Measurements from ENCODE around the gene COQ8B.
"Not testable (repeated sequence)": the region's sequence is repeated elsewhere in the genome, so short reads cannot be mapped to it uniquely, and the experiment has no call there.

The COQ8B gene

DNA sequence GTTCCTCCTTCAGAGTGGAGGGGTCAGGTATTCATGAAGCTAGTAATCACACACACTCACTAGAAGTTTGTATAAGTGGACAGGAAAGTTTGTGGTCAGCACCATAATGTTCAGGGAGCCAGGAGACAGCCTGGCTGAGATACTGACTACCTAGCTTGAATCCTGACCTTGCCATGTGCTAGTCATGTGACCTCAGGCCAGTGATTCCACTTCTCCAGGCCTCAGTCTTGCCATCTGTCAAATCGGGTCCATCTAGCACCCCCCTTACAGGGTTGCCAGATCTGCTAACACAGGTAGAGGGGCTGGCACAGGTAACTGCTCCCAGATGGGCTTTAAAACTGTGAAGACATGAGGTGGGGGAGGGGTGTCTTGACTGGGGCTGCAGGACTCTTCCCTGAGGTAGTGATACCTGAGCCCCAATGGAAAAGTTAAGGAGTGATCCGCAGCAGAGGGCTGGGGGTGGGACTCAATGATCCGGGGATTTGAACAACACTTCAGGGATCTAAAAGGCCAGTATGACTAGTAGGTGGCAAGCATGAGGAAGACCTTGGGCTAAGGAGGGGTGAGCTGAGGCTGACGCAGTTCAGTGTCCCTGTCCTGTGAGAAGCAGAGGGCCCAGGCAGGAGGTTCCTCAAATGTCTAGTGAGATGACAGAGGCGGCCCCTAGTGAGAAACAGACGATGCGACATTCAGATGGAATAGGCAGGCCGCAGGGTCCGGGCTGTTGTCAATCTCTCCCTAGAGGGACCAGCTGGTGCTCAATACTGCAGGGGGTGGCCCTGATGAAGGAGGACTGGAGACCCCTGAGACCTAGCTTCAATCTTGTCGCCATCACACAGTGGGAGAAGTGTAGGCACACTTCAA lies 25.1 kb upstream of the COQ8B start:
- no peak for DNase-seq

DNA sequence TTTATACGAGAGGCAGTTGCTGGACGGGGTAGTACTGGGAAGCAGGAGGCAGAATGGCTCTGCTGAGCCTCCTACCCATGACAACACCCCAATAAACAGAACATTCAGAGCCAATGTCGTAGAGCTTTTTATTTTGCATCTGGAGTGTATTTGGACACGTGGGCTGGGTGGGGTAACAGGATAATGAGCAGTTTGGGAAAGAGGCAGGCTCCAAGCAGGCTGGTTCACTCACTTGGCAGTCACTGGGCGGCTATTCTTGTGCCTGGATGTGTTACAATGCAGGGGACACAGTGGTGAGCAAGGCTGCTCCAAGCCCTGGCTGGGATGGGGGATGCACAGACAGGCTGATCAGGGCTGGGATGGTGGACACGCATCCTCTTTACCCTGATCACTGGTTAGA lies 24.1 kb upstream of the COQ8B start:
- no peak for DNase-seq

DNA sequence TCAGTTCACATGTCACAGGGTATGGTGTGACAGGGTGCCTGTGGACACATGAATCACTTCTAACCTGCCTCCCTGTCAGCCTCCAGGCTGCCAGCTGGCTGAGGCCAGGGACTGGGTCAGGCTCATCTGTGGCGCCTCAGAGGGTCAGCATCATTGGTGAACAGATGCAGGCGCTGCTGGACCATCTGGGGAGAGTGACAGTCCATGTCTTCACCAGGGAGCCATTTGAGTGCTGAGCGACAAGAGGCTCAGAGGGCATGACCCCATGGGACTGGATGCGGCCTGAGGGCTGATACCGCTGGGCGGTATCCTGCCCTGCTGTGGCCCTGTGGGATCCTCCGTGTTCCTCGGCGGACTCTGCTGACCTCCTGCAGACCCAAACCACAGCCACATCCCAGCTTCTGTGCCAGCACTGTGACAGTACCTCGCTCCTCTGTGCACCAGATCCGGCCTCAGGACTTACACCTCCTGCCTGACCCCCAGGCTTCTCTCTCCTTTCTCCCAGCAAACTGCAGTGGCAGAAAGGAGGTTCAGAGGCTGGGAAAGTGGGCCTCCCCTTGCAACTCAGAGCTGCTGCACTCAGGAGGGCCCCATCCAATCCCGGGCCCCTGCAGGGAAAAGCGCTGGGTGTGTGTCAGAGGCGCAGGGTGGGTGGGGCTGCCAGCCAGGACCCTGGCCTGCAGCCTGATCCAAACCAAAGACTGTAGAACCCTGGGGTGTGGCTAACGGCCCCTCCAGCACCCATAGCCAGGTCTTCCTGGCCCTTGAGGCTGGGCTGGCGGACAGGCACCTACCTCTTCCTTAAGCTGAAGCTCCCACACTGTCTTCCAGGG lies 23.4 kb upstream of the COQ8B start:
- no peak for DNase-seq

DNA sequence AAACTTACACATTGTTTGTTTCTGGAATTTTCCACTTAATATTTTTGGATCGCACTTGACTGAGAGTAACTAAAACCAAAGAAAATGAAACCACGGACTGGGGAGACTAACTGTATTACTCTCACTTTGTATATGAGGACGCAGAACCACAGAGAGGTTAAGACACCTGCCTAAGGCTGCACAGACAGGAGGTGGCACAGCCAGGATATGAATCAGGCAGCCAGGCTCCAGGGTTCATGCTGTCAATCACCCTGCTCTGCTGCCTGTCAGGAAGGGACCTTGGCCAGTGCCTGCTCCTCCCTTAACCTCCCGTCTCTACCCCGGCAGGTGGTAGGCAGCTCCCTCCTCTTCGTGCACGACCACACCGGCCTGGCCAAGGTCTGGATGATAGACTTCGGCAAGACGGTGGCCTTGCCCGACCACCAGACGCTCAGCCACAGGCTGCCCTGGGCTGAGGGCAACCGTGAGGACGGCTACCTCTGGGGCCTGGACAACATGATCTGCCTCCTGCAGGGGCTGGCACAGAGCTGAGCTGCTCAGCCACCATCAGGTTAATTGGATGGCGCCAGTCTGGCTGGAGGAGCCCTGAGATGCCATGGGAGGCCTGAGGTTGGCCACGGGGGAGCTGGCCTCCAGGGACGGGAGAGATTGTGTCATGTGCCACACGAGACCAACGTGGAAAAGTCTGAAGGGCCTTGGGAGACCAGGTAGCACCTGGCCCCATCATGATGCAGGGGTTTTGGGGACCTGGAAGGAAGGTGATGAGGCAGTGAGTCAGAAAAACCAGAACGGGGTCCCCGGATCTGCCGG lies 22.5 kb upstream of the COQ8B start:
- no peak for DNase-seq

DNA sequence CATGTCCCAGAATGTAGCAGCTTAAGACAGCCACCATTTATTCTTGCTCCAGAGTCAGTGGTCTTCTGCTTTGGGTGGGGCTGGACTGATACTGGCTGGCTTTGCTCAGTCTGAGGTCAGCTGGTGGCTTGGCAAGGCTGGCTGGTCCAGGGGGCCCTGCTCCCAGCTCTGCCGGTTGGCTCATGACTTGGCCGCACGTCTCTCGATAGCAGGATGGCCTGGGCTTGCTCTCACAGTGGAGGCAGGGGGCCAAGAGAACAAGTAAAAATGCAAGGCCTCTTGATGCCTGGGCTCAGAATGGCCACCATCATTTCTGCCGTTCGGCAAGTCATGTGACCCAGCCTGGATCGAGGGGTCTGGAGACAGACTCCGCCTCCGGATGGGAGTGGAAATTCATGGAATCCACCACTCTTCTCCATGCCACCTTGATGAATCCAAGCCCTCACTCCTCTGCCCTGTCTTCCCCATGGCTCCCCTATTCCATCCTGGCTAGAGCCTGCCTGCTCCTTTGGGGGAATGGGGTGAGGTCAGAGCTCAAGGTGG lies 20.5 kb upstream of the COQ8B start:
- DNase-seq, result no peak

DNA sequence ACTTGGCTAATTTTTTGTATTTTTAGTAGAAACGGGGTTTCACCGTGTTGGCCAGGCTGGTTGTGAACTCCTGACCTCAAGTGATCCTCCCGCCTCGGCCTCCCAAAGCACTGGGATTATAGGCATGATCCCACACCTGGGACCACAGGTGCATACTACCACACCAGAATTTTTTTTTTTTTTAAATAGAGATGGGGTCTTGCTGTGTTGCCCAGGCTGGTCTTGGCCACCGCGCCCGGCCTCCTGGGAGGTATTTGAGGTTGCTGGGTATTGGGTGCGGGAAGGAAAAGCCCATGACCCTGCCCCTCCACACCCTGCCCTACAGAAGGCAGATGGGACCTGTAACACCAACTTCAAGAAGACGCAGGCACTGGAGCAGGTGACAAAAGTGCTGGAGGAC lies 20.0 kb upstream of the COQ8B start:
- no peak for DNase-seq

DNA sequence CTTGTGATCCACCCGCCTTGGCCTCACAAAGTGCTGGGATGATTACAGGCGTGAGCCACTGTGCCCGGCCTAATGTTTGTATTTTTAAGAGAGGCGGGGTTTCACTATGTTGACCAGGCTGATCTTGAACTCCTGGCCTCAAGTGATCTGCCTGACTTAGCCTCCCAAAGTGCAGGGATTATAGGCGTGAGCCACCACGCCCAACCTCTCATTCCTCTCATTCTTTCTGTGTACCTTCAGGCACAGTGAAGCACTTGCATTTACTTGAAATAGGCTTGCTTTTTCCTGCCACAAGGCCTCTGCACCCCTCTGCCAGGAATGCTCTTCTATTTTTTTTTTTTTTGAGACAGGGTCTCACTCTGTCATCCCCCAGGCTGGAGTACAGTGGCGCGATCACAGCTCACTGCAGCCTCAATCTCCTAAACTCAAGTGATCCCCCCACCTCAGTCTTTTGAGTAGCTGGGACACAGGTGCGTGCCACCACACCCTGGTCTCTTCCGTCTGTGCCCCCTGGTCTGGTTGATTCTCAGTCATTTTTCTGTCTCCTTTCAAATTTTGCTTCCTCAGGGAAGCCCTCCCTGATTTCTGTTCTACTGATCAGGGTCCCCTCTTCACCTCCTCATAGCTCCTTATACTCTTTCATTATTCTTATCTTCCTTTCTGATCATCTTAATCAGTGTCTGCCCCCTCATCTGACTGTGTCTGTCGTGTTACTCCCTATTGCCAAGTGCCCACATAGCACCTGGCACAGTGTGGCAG lies 18.5 kb upstream of the COQ8B start:
- no peak for DNase-seq

DNA sequence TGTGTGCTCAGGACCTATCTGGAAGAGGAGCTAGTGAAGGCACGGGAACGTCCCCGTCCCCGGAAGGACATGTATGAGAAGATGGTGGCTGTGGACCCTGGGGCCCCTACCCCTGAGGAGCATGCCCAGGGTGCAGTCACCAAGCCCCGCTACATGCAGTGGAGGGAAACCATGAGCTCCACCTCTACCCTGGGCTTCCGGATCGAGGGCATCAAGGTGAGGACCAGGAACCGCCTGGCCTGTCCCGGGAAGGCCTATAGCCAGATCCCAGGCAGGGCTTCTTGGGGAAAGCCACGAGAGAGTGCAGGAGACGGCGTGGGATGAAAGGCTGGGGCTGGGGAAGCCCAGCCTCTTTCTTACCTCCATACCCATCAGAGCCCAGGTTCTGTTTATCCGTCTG lies 16.5 kb upstream of the COQ8B start:
- no peak for DNase-seq

DNA sequence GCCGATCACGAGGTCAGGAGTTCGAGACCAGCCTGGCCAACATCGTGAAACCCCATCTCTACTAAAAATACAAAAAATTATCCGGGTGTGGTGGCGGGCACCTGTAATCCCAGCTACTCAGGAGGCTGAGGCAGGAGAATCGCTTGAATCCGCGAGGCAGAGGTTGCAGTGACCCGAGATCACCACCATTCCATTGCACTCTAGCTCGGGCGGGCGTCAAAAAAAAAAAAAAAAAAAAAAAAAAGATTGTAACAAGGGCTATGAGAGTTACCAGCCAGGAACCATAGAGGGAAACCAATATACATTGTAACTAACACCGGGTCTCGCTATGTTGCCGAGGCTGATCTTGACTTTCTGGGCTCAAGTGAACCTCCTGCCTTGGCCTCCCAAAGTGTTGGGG lies 15.6 kb upstream of the COQ8B start:
- DNase-seq, result not testable (repeated sequence)

DNA sequence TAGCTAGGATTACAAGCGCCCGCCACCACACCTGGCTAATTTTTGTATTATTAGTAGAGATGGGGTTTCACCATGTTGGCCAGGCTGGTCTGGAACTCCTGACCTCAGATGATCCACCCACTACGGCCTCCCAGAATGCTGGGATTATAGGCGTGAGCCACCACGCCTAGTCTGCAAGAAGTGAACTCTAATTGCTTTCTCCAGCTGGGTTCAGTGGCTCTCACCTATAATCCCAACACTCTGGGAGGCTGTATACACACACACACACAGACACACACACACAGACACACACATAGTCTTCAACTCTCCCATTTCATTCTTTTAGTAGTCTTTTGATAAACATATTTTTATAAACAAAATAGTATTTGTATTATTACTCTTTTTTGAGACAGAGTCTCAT lies 13.4 kb upstream of the COQ8B start:
- not testable (repeated sequence) for DNase-seq

DNA sequence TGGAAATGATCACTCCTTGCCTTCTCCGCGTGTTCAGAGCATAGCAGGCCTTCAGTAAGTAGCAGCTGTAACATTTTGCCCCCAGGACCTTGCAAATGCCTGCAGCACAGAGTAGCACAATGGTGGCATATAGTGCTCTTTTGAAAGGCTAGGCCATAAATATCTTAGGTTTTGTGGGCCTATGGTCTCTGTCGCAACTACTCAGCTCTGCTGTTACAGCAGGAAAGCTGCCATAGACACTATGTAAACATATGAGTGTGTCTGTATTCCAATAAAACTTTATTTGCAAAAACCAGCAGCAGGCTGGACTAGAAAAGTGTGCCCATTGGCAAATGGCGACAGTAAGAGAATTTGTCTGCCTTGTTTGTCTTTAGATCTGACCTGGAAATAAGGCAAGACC lies 9.6 kb upstream of the COQ8B start:
- no peak for DNase-seq

DNA sequence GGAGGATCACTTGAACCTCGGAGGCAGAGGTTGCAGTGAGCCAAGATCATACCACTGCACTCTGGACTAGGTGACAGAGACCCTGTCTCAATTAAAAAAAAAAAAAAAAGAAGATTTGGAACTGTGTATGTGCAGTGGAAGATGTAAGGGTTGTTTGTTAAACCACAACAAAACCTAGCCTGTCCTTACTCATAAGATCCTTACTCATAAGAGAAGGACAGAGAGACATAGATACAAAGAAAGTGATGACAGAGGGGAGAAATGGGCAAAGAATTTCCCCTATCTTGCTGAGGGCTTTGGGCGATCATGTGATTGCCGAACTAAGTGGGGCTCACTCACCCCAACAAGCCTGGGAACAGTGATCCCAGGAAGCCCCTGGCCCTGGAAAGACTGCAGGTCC lies 8.2 kb upstream of the COQ8B start:
- no peak for DNase-seq

DNA sequence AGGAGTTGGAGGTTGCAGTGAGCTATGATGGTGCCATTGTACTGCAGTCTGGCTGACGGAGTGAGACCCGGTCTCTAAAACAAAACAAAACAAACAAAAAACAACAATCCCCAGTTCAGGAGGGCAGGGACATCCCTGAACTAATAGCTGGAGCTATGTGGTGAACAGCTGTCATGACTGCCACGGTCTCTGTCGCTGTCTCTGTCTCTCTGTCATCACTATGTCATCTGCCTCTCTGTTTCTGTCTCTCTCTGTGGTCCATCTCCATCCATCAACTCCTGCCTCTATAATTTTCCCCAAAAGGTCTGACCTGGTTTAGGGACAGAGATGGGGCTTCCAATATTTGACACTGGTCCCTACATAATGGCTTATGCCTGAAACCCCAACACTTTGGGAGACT lies 7.6 kb upstream of the COQ8B start:
- no peak for DNase-seq

DNA sequence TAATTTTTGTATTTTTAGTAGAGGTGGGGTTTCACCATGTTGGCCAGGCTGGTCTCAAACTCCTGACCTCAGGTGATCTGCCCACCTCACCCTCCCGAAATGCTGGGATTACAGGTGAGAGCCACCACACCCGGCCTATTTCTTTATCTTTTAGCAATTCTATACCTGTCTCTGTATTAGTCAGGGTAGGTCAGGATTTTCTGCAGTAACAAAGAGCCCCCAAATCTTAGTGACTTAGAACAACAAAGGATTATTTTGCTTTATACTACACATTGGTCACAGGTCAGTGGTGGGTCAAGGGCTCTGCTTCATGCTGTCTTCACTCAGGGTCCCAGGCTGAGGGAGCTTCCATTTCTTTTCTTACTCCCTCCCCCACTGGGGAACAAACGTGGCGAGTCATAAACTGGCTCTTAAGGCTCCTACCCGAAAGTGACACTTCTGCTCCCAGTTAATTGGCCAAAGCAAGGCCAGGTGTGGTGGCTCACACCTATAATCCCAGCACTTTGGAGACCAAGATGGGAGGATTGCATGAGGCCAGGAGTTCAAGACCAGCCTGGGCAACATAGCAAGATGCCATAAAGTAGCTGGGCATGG lies 7.1 kb upstream of the COQ8B start:
- no peak for DNase-seq

DNA sequence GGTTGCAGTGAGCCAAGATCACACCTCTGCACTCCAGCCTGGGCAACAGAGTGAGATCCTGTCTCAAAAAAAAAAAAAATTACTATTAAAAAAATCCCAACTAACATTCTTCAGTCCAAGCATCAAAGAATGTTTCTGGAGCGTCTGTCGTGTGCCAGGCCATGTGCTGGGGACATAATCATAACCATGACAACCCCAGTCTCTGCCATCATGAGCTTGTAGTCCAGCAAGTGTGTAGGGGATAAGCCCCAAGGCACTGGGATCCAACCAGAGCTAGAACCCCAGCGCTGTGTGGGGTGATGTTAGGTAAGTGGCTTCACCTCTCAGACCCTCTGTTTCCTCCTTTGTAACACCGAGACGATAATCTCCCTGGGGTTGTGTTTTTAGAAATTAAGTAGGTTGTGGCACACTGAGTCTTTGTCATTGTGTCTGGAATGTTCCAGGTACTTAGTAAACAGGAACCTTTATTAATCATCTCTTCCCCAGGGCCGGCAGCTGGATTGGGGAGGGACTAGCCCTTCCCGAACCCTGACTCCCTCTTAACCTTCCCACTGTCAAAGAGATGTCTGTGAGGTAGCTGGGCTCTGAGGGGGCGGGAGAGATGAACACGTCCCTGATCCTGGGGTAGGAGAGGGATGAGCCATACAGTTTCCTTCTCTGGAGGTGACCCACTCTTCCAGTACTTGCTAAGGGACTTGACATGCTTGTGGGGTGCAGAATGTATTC lies 5.4 kb upstream of the COQ8B start:
- DNase-seq, result no peak

DNA sequence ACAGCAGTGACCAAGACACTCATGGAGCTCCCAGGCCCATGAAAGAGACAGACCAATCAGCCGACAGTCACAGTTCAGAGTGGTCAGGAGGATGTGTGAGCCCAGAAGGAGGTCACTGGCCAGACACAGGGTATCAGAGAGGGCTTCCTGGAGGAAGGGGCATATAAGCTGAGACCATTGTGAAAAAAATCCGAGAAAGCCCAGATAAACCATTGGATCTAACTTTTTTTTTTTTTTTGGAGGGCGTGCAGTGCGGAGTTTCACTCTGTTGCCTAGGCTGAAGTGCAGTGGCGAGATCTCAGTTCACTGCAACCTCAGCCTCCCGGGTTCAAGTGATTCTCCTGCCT lies 4.4 kb upstream of the COQ8B start:
- DNase-seq, result no peak

DNA sequence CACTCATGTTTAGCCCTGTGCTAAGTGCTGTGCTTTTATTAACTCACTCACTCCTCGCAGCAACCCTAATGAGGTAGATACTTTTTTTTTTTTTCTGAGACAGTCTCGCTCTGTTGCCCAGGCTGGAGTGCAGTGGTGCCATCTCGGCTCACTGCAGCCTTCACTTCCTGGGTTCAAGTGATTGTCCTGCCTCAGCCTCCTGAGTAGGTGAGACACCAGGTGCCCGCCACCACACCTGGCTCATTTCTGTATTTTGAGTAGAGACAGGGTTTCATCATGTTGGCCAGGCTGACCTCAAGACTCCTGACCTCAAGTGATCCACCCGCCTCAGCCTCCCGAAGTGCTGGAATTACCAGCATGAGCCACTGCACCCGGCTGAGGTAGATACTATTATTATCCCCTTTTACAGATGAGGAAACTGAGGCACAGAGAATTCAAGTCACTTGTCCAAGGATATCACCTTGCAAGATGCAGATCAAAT lies 2.8 kb upstream of the COQ8B start:
- no peak for DNase-seq

DNA sequence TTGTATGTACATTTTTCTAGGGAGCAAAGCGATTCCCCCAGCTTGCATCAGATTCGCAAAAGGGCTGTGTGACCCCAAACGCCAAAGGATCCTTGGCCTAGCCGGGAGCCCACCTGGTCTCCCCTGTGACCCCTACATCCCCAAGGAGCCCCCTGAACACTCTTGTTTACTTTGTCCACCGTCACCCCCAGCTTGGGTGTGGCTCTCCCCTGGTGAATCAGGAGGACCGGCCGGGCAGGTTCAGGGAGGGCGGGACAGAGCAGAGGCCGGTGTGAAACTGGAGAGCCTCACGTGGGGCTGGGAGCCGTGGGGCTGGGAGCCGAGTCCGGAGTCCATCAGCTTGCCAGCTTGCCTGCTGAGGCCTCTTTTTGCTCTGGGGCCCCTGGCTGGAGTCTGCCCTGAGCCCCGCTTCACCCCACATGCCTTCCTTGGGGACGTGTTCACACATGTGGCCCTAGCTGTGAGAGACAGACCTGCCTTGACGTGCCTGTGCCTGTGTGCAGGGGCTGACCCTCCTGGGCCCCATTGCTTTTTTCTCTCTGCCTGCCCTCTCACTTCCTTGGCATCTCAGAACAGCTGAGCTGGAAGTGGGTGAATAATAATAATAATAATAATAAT lies 2.2 kb upstream of the COQ8B start:
- no peak for DNase-seq

DNA sequence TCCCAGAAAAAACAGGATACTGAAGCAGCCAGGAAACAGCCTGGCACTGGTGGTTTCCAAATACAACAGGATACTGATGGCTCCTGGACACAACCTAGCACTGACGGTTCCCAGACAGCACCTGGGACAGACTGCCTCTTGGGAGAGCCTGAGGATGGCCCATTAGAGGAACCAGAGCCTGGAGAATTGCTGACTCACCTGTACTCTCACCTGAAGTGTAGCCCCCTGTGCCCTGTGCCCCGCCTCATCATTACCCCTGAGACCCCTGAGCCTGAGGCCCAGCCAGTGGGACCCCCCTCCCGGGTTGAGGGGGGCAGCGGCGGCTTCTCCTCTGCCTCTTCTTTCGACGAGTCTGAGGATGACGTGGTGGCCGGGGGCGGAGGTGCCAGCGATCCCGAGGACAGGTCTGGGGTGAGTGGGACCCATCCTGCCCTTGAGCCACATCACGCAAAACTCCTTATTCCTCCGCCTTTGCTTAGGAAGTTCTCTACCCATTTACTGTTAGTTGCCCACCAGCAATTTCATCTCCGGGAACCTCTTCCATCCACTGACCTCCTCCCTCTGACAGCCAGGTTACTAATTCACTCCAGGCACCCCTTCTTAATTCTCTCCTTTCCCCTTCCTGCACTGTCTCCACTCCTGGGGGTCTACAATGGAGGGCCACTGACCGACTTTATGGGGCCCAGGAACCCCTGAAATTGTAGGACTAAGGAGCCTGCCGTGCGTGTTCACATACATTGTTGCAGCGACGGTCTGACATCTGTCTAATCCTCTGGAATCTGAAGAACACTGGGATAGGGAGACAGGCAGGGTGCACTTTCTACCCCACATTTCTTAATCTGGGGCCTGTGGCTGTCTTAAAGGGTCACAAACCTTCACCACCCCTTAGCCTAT lies 1.4 kb upstream of the COQ8B start:
- DNase-seq, result no peak
